Kidney tubule cell (primary cell): Measurements from ENCODE around the gene SNX25.
"Not testable (repeated sequence)": the region's sequence is repeated elsewhere in the genome, so short reads cannot be mapped to it uniquely, and the experiment has no call there.

ENCODE experiments used
- DNase-seq: peaks from one replicate; pipeline ENCODE4 v3.0.0-alpha.2; 2018; ENCODE audit warnings: low spot score

The SNX25 gene

DNA sequence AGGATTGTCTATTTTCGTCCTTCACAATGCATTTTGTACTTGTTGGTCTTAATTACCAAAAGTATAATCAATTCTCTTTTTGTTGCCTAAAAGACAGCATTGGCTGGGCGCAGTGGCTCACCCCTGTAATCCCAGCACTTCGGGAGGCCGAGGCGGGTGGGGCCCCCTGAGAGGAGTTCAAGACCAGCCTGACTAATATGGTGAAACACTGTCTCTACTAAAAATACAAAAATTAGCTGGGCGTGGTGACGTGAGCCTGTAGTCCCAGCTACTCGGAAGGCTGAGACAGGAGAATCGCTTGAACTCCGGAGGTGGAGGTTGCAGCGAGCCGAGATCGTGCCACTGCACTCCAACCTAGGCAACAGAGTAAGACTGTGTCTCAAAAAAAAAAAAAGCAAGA, 4.3 kb upstream of the SNX25 start:
- not testable (repeated sequence) for DNase-seq

DNA sequence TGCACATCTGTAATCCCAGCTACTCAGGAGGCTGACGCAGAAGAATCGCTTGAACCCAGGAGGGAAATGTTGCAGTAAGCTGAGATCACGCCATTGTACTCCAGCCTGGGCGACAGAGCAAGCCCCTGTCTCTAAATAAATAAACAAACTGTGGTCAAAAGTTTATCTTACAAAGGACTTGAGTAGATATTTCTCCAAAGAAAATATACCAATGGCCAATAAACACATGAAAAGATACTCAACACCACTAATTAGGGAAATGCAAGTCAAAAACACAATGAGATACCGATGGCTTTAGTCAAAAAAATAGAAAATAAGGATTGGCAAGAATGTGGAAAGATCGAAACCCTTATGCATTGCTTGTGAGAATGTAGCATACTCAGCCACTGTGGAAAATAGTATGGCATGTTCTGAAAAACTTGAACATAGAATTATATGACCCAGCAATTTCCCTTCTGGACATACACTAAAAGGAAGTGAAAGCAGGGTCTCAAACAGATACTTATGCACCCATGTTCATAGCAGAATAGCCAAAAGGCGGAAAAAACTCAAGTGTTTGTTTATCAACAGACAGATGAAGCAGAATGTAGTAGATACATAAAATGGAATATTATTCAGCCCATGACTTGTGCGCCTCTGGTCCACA, 3.6 kb upstream of the SNX25 start:
- no peak for DNase-seq

DNA sequence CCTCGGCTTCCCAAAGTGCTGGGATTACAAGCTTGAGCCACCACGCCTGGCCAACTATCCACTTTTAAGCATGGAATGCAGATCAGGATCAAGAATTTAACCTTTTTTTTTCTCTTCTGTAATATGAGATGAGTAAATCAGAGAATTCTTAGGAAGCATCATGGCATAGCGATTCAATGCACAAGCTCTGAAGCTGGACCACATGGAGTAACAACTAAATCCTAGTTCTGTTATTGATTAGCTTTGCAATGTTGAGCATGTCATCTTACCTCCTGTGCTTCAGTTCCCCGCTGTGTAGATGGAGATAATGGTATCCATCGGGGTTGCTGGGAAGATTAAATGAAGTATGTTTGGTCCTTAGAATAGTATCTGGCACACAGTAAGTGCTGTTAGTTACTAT, 1.9 kb upstream of the SNX25 start:
- DNase-seq, result no peak

DNA sequence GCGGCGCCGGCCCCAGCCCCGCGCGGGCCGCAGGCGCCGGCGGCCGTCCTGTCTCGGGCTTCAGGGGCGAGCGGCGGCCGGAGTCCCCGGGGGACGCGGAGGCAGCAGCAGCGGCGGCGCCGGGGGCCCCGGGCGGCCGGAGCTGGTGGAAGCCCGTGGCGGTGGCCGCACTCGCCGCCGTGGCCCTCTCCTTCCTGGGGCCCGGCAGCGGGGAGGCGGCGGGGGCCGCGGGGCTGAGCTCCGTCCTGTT, 379 bp downstream of the SNX25 start:
- not testable (repeated sequence) for DNase-seq

DNA sequence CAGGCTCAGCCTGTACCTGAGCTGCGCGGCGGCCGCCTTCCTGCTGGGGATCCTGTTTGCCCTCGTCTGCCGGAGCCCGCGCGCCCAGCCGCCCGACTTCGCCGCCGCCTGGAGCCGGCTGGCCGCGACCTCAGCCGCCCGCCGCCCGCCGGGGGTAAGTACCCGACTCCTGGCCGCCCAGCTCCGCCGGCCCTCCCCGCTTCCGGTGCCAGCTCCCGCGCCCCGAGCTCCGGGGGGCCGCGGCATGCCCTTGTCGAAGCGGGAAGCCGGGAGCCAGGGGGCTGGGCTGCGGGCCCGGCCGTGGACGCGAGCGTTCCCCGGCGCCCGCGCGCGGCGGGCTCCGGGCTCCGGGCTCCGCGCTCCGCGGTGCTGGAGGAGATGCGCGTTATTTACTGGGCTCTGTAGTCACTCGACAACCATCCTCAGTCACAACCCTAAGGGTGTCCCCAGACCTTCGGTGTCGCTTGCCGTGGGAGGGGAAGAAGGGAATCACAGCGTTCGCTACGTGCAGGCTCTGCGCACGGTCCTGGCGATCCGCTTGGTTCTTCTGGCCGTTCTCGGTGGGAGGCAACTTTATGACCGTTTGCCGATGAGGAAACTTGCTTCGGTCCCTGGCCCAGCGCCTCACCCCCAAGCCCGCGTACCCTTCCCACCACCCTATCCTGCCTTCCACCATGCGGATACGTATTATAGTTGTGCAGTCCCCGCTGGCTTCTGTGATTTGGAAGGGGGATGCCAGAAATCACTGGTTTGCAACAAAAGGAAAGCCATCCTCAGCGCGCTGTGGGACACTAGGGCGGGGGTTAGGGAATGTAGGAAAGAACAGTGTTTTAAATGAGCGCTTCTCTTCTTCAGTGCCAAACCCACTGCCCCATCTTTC, 944 bp downstream of the SNX25 start:
- DNase-seq, result peak; percentile 62

DNA sequence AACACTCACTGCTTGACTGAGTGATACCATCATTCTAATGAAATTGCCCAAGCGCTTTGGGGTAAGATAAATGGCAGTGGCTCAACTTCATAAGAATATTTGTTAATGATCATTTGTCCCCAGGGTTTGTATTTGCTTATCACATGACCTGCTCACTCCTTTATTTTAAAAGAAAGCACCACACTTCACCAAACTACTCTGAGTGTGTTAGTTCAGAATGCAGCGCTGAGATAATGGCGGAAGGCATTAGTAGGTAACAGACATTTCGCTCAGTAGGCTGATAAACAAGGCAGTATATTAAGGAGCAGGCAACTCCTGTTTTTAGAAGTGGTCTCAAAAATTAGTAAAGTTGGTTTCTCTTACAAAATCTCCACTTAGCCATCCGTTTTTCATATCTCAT, 1.6 kb downstream of the SNX25 start:
- DNase-seq, result no peak

DNA sequence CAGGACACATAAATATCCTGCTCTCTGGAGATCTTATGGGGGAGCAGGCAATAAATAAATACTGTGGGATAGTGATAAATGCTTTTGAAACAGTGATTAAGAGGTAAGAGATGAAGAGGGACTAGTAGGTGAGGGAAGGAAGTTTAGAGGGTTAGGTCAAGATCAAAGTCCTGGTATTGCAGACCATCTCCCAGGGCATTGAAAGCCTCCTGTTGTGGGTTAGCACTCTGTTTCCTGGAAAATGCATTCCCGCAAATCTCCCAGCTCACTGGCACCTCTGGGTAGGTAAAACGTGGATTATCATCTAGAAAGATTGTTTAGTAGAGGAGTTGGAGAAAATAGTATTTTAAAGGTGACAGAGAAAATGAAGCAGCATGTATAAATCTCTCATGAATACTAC, 2.2 kb downstream of the SNX25 start:
- no peak for DNase-seq

DNA sequence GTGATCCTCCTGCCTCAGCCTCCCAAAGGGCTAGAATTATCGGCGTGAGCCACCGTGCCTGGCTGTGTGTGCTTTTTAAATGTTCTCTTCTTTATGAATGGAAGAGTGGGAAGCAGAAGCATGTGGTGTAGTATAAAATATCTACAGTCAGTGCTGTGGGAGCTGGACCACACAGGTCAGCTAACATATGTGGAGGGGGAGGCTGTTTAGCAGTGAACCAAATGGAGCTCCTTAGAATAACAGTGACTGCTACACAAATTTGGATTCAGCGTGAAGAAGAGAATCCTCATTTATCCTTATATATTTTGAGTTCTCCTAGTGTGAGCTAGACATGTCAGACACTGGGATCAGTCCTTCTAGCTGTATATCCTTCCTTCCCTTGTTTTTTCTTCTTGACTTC, 3.2 kb downstream of the SNX25 start:
- no peak for DNase-seq

DNA sequence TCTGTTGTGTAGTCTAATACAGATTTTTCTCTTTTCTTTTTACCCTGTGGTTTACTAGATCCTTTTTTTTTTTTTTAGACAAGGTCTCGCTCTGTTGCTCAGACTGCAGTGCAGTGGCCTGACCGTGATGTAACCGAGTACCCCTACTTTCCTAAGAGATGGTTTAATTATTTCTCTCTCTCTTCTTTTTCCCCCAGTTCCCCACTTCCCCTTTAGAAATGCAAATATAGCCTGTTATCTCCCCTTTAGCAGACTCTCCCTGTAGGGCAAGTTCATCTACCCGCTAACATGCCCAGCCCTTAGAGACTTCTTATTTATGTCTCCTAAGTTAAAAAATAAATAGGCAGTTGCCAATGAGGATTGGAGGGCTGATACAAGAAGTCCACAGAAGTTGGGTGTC, 4.5 kb downstream of the SNX25 start:
- no peak for DNase-seq

DNA sequence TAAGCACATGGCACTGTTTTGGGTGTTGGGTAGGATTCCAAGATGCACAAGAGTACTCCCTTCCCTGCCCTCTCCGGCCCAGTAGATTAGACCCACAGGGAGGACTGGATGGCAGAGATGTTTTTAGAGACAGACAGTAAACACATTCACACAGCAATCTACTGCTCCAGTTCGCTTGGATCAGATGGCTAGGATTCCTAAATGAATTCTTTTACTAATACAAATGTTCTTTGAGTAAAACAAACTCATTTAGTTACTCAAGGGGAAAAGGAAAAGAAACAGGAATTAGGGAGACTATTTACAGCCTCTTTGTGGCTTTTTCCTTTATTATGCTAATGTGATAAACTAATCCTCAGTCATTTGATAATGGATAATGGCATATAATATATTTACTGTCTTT, 5.9 kb downstream of the SNX25 start:
- DNase-seq, result no peak

DNA sequence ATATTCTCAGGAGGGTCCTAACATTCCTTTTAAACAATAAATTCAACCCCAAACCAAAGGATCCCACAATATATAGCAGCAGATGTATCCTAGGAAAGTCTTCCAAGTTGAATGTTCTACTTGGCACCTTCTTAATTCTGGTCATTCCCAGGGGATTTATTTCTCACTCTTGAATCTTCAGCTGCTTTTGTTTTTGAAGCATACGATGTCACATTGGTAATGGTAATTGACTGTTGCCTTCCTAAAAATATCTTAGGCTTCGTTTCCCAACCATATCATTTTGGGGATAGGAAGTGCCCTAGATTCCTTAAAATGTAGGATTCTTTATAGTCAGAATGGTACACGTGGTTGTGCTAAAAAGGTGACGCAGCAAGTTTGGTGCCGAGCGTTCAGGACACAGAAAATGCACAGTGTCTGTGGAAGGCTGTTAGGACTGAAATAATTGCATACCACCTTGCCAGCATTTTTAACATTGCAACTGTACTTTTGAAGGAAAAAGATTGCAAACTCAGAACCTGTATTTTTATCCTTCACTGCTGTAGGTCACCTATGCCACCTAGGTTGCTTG, 8.1 kb downstream of the SNX25 start:
- DNase-seq, result no peak

DNA sequence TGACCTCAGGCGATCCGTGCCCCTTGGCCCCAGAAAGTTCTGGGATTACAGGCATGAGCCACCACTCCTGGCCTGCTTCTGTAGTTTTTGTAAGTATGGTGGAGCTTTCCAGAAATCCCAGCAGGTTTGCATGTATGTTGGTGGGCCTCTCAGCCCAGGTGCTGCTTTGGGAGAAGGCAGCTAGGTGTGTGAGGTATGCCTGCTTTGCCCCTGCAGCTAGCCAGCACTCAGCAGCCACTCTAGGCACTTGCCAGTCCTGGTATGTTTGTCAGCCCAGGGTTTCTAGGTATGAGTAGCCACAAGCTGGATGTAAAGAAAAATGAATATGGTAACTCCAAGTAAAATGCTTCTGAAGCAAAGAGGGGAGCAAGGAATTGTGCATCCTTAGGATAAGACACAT, 8.9 kb downstream of the SNX25 start:
- no peak for DNase-seq

DNA sequence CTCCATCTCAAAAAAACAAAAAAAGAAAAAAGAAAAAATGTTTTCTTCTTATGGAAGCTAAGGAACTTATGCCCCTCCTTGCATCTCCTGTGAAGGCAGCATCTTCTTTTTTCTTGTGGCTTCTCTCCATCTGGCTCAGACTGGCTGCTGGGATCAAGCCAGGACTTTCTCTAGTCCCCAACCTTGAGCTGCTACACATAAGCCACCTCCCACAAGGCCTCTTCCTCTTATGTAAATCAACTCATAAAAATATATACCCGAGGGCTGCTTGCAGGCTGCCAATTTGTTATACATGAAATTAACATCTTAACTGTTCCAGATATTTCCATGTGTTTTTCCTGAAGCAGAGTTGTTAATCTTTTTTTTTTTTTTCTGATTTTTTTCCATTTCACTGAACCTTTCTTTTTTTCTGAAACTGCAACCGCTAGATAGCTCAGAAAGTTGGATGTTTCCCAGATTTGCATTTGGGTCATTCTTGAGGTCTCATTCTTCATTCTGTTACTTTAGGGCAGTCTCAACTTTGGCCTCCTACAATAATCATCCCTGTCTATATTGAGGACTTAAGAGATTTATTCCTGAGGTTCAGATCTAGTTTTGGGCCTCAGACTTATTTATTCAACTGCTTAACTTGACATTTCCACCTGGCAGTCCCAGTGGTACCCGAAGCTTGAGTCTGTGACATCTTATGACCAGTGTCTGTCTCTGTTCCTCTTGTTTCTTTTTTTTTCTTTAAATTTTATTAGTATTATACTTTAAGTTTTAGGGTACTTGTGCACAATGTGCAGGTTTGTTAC, 10.3 kb downstream of the SNX25 start:
- DNase-seq, result no peak

DNA sequence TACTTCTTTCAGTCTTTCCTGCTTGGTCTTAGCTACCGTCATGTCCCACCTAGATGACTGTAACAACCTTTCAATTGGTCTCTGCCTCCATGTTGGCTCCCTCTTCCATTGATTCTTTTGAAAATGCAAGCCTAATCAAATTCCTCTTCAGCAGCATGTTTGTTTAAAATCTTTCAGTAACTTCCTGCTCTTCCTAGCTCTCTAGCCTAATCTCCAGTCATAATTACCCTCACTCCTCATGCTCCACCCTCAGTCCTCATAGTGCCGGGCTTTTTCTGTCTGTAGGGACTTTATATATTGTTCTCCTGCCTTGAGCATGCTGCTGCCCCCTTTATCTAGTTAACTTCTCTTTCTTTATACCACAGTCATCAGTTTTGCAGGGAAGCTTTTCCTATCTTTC, 12.1 kb downstream of the SNX25 start:
- no peak for DNase-seq

DNA sequence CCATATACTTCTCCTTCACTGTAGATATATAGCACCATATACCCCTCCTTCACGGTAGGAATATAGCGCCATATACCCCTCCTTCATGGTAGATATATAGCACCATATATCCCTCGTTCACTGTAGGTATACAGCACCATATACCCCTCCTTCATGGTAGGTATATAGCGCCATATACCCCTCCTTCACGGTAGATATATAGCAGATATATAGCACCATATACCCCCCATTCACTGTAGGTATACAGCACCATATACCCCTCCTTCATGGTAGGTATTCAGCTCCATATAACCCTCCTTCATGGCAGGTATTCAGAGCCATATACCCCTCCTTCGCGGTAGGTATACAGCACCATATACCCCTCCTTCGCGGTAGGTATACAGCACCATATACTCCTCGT, 12.5 kb downstream of the SNX25 start:
- no peak for DNase-seq

DNA sequence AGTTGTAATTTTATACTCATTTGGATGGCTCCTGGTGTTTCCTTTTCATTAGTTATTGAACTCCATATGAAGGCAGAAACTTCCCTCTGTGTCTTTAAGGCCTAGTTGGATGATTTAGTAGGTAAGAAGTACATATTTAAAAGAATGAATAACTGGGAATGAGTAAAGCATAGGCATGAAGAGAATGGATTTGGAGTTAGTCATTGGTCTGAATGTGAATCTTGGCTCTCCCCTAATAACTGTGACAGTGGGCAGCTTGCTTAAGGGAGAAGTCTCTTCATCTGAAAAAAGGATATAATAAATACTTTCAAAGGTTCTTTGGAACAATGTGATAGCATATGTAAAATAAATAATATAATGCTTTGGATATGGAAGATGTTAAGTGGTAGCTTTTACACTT, 13.2 kb downstream of the SNX25 start:
- DNase-seq, result peak; percentile 70

DNA sequence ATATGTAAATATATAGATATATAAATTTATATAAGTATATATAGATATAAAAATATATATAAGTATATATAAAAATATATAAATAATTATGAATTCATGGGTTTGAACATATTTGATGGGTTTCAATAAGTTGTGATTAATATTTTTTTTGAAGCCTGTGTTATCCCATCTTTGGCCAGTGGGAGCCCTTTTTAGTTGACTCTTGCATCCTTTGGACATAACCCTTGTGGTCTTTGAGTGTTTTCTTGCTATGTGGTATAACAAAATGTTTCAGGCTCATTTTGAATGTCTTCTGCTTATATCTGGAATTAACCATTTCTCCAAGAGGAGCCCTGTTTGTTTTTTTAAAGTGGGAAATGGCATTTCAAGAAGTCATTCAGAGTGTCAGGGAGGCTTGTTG, 15.2 kb downstream of the SNX25 start:
- DNase-seq, result no peak

DNA sequence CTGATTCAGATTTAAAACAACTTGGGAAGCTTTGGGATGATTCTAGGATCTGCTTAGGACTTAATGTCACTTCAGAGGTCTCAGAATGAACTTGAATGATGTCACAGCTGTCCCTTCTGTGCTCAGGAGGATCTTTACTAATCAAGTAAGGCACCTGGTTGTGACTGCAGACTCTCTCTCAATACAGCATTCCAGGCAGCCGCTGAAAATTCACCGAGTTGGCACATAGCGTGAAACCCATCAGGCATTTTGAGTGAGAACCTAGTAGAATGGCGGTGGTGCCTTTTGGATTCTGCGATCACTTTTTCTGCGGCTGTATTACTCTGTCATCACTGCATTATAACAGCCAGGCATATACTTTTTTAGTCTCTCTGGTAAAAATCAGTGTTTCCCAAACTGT, 16.5 kb downstream of the SNX25 start:
- DNase-seq, result peak; percentile 22

DNA sequence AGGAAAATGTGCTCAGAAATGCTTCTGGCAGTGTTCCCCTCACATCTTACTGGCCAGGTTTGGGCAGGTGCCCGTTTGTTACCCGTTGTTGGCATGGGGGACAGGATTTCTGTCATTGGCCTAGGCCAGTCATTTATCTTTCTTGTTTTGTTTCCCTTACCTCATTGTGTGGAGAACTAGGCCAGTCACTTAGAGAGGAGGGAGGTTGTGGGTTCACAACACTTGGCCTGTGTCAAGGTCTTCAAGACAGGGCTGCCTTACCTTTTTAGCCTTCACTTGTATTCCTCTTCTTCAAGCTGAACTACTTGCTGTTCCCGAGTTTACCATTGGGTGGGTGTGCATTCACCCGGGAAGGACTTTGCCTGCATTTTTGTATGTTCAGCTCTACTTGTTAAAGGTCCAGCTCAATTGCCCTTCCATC, 17.7 kb downstream of the SNX25 start:
- DNase-seq, result peak; percentile 49

DNA sequence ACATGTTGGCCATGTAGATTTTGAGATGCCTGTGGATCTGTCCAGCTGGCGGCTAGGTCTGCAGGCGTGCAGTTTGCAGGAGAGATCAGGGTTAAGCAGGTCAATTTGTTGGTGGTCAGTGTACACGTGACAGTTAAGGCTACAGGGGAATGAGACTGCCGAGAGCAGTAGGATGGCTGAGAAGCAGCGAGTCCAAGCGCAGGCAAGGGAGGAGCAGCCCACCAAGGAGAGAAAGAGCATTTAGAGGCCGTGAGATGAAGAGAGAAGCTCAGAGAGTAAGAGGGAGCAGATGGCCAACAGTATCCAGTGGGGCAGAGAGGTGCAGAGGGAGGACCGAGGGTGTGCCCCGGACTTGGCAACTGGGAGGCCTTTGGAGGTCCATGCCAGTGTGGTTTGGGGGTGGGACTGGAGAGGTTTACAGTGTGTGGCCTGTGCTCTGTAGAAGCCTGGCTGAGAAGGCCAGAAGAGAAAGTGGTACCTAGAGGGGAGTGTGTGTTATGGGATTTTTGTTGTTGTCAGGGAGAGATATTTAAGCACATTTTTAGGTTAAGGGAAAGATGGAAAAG, 18.4 kb downstream of the SNX25 start:
- no peak for DNase-seq

DNA sequence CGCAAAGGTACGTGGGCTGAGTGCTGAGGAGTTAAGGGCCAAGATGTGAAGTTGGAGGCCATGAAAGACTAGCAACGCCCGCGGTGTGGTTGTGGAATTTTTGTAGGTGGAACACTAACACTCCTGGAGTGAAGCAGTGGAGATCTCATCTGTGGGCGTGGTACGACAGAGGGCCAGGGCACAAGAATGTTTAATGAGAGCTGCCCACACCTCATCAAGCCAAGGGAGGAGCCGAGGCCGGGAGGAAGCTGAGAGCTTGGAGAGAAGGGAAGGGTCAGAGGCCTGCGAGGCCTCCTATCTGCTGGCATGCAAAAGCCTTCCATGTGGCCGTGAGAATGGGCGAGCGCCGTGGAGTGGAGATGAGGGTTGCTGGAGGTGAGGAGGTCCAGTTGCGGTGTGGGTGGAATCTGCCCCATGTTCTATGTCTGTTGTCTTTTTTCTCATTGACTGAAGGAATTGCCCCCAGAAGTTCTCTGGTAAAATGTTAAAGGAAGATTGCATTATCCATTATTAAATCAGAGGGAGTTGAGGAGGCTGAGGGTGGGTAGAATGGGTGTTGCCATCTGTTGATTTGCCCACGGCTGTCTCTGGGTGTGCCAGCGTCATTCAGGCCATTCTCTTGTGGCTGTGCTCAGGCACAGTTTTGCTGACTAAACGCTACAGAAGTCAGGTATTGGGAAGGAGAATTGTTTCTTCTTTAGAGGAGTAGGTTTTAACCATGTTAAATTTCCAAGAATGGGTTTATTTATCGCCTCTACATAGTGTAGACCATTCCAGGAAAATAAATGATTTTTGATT, 19.8 kb downstream of the SNX25 start:
- no peak for DNase-seq

DNA sequence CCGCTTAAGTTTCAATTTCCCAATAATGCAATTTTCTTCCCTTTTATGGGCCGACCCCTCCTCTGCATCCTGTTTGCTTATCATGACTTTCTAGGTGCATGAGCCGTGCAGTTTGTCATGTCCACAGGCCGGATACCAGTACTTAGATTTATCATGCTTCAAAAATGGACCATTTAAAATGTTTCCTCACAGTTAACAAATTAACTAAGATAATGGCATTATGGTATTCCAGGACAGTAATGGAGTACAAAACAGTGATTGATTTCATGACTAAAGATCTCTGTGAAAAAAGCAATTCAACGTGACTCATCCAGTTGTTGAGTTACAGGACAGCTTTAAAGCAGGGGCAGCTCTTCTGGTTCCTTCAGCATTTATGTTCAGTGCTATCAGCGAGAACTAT, 23.0 kb downstream of the SNX25 start:
- DNase-seq, result peak; percentile 91
